Measurements from ENCODE around the gene MXD4.

Gene MXD4, protein sequence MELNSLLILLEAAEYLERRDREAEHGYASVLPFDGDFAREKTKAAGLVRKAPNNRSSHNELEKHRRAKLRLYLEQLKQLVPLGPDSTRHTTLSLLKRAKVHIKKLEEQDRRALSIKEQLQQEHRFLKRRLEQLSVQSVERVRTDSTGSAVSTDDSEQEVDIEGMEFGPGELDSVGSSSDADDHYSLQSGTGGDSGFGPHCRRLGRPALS

DNA sequence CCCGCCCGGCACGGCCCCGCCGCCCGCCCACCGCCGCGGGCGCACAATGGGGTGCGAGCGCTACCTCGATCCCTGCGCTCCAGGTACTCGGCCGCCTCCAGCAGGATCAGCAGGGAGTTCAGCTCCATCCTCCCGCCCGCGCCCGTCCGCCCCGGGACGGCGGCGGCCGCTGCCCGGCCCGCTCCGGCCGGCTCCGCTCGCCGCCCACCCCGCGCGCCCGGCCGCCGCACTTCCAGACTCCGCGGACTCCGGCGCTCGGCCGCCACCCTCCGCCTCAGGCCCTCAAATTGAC, at the start of gene MXD4:
MXD4 (minus strand) TSS at position 257 of the 292 bp plus-strand sequence; CDS start at position 128, 129 bp downstream.
- no peak for DNase-seq (ENCODE audit: extremely low read depth in 1 of 2, low read depth in 1 of 2)

DNA sequence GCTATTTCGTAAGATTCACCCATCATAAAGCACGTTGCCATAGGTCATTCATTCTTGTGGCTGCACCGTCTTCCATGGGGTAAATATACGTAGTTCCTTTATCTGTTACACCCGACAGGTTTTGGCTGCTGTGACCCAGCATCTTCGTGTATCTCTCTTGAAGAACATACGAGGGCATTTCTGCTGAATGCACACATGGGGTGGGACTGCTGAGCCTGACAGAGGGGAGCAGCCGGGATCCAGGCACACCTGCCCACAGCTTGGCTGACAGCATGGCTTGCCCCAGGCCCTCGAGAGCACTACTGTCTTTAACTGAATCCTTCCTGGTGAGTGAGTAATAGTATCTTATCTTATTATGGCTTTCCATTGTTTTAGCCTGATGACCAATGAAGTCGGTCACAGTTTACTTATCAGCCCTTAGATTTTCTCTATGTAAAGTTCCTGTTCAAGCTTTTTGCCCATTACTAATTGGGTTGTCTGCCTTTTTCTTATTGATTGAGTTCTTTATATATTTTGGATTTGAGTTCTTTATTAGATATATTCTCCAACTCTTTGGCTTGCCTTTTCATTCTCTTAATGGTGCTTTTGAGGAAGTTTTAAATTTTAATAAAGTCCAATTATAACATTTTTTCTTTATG, 45.0 kb upstream of the MXD4 start:
- no peak for DNase-seq (ENCODE audit: extremely low read depth in 1 of 2, low read depth in 1 of 2)

DNA sequence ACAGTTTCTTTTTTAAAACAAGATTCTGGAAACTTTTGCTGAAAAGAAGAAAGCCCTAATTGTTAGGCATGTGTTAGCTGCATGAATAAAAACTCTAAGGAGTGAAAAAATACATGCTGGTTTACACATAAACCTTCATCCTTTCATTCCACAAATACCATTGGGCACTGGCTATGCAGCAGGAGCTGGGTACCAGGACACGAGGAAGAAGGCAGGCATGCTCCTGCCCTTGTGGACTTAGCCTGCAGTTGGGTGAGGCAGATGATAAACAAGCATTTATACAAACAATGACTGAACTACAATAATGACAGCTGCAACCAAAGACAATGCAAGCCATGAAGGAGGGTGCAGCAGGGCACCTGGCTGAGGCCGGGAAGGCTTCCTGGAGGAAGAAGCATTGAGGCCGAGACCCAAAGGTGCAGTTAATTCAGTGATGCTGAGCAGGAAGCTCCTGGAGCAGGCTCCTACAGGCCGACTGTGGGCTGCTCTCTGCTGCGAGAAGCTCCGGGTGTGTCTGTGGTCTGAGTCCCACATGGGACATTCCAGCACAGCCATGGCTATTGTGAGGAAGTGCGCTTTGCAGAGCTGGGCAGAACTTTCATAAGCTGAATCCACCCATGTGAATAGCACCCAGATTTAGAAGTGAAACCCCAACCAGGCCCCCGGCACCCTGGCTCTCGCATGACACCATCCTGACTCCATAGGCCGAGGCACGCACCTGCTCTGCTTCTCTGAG, 44.0 kb upstream of the MXD4 start:
- no peak for DNase-seq (ENCODE audit: extremely low read depth in 1 of 2, low read depth in 1 of 2)

DNA sequence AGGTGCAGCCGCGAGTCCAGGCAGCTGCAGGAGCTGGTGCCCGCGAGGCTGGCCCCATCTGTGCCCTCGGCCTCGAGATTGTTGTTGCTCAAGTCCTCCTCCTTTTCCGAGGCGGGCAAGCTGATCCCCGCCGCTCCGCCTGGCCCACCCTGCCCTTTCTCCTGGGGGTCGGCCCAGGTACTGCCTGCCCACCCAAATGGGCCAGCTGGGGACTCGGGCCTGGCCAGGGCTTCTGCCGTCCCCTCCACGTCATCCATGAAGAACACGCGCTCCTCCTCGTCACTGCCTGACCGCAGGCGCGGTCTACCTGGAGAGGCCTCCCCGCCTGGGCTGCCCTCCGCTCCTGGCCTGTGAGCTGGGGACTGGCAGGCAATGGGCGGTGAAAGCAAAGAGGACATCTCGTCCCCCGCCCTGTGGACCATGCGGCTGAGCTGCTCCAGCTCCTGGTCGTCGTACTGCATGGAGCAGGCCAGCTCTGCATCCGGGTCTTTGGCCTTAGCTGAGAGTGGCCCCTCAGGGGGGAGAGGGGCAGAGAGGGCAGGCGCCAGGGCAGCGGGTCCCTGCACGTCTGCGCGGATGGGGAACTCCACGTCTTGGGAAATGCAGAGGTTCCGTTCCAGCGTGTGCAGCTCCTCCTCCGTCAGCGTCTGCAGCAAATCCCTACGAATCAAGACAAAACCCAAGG, 43.1 kb upstream of the MXD4 start:
- no peak for DNase-seq (ENCODE audit: extremely low read depth in 1 of 2, low read depth in 1 of 2)

DNA sequence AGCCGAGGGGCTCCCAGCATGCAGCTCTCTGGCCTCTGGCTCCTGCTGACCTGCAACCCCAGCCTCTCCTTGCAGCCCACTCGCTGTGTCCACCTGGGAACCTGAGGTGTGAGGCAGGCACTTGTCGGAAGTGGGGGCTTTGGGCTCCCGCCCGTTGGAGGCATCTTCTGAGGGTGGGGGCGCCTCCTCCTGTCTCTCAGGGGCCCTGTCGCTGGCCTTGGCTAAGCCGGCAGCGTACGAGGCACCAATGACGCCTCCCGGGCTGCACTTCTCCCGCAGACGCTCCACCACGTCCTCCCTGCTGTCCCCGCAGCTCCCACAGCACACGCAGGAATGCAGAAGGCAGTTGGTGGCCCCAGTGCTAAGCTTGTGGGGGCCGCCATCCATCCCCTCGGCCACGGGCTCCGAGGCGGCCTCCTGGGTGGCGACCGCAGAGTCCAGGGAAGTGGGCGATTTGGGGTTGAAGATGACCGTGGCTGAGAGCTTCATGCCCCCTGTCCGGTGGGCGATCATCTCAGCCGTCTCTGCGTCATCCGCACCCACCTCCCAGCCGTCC, 42.5 kb upstream of the MXD4 start:
- no peak for DNase-seq (ENCODE audit: extremely low read depth in 1 of 2, low read depth in 1 of 2)

DNA sequence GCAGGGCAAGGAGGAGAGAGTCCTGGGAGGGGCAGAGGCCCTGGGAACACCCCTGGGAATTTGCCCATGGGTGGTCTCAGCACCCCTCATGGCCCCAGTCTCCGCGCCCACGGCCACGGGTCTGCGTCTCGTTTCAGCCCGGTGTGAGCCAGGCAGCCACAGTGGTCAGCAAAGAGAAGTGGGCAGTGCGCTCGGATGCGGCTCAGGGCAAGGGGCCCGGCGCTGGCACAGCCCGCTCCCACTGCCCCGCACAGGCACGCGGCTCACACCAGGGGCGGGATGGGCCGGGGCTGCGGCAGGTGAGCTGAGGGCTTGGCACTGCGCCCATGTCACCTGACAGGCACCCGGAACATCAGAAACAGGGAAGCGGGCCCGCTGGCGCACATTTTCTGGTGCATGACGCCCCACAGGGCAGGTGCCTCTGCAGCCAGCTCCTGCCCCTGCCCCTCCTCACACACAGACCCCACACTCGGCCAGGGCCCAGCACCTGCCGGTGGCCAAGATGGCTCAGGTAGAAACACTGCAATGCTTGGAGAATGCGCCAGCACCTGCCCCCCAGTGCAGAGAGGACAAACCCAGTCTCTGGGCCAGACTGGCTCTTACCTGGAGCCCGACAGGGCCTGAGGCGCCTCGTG, 41.9 kb upstream of the MXD4 start:
- no peak for DNase-seq (ENCODE audit: extremely low read depth in 1 of 2, low read depth in 1 of 2)

DNA sequence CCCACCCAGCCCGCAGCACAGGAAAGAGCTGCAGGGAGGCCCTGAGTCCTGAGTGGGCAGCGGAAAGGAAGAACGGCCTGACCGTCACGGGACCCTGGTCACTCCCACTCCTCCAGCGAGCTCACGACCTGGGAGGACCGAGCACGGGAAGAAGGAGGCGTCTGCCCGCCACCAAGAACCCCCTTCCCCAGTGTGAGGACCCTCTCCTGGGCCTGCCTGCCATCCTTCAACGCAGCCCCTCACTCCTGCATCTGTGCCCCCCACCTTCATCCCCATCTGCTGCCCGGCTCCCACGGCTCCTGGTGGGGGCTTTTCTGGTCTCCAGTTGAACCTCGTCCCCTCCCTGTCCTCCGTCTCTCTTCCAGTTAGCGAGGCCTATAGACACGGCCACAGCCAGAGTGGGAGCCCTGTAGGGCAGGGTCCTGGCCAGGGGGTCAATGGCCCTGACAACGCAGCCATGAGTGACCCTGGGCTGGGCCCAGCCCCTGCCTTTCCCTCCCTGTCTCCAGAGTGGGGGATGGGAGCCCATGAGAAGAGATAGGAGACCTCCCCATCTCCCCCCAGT, 41.3 kb upstream of the MXD4 start:
- DNase-seq (ENCODE audit: extremely low read depth in 1 of 2, low read depth in 1 of 2), result no peak

DNA sequence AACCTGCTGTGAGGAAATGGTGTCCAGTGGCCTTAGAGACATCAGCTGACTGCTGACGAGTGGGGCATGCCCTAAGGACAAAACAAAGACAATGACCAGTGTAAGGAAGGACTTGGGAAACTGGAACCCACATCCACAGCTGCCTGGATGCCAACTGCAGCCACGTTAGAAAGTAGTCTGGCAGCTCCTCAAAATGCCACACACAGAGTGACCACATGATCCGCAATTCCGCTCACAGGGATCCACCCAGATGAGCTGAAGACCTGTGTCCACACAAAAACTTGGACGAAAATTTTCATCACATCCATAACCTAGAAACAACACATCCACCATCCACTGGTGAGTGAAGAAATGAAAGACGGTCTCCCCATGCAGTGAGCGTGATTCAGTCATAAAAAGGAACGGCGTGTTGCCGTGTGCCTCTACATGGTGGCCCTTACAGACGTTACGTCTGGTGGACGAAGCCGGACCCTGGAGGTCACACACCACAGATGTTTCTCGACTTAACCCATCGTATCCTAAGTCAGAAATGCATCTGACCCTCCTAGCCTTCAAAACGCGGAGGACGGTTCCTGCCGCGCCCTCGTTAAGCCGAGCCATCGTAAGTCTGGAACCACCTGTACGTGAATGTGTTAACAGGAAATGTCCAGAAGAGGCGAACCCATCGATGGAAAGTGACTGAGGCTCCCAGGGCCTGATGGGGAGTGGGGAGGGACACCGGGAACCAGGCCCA, 40.6 kb upstream of the MXD4 start:
- DNase-seq (ENCODE audit: extremely low read depth in 1 of 2, low read depth in 1 of 2), result no peak

DNA sequence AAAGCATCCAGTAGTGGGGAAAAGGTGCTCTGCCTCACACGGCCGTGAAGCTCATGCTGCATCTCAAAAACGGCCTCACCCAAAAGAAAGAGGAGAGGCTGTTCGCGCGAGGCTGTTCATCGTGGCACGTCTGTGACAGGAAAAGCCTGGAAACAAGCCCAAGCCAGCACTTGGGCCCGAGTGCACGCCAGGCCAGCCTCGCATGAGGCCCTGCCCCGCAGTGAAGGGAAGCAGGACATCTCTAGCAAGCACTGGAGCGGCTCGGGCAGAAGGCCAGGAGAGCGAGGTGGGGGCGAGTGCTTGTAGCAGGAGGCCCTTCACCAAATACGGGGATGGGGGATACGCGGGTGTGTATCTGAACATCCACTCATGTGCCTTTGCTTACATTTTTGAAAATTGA, 39.9 kb upstream of the MXD4 start:
- no peak for DNase-seq (ENCODE audit: extremely low read depth in 1 of 2, low read depth in 1 of 2)

DNA sequence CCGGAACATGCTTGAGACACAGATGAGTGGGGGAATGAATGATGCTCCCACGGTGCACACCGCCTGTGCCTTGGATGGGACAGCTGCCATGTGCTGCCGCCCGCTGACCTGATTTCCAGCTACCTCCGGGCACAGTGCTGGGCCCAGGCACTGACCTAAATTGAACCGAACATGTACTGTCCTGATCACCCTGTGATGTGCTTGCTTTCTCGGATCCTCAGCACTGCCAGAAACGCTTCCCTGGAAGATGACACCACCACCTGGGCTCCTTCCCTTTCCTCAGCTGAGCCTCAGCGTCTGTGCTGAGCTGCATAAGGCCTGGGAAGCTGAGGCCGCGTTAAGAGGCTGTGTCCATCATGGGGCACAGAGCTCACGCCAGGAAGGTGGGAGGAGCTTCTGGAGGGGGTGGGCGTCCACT, 39.3 kb upstream of the MXD4 start:
- DNase-seq (ENCODE audit: extremely low read depth in 1 of 2, low read depth in 1 of 2), result no peak

DNA sequence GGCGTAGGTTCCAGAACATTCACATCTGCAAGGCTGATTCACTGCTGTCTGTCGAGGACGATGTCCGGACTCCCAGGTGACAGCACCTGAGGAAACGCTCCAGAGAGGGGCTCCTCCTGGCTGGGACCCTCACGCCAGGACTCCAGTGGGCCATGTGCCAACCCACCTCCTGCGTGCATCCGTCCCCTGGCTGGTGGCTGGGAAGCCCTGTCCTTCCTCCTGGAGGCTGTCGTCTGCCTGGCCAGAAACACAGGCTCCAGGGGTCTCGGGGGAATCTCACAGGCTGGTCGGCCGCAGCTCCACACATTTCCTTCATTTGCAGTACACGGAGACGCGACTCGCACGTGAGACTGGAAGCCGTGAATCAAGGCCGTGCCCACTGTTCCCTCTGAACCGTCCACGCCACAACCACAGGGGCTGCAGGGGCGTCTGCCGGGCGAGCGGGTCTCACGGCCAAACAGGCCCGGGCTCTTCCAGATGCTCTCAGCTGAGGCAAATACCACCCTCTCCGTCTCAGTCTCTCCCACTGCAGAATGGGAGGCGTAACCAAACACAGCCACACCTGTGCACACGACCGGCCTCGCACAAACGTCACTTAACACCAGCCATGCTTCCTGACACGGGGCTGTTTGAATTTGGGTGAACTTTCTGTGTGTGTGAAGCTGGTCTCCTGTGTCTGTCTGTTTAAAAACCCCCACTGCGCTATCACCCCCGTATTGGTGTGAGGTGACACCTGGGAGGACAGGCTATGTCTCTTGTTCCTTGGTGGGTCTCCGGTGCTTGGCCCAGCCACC, 38.7 kb upstream of the MXD4 start:
- no peak for DNase-seq (ENCODE audit: extremely low read depth in 1 of 2, low read depth in 1 of 2)

DNA sequence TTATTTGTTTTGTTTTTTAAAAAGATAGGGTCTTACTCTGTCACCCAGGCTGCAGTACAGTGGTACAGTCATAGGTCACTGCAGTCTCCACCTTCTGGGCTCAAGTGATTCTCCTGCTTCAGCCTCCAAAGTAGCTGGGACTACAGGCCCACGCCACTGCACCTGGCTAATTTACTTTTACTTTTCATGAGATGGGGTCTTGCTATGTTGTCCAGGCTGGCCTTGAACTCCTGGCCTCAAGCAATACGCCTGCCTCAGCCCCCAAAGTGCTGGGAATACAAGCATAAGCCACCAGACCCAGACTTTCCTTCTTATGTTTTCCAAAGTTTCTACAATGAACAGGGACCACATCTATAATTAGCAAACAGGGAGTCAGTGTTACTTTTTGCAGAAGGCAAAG, 37.9 kb upstream of the MXD4 start:
- no peak for DNase-seq (ENCODE audit: extremely low read depth in 1 of 2, low read depth in 1 of 2)

DNA sequence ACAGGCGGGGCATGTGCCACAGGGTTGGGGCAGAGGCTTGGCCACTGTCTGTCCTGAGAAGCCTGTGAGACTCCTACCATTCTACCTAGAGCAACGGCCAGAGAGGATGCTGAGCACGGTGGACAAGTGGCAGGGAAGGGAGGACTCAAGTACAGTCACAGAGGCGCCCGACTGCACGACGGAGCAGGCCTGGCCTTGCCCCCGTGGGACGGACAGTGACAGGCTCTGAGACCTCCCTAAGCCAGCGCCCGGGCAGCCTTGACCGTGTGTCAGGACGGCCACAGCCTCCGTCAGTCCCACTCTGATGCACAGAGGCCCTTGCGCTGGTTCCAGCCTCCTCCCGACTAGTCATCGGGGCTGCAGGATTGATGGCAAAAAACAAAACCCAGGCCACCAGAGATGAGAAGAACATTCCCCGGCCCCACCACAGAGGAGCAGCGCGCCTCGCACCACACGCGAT, 36.7 kb upstream of the MXD4 start:
- DNase-seq (ENCODE audit: extremely low read depth in 1 of 2, low read depth in 1 of 2), result no peak

DNA sequence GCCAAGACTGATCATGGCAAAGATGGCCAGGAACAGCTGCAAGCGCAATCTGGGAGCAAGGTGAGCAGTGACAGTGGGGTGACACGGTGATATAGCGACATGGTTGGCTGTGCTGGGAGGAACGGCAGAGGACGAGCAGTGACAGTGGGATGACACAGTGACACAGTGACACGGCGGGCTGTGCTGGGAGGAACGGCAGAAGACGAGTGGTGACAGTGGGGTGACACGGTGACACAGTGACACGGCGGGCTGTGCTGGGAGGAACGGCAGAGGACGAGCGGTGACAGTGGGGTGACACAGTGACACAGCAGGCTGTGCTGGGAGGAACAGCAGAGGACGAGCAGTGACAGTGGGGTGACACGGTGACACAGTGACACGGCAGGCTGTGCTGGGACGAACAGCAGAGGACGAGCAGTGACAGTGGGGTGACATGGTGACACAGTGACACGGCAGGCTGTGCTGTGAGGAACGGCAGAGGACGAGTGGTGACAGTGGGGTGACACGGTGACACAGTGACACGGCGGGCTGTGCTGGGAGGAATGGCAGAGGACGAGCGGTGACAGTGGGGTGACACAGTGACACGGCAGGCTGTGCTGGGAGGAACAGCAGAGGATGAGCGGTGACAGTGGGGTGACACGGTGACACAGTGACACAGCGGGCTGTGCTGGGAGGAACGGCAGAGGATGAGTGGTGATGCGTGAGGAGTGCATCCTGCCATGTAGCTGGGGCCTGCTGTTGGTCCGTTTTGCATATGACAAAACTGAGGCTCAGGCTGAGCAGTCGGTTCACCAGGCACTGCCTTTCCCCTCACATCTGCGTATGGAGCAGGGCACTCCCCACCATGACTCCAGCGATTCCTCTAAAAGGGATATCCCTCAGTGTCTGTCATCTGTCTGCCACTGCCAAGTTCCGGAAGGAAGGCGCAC, 36.0 kb upstream of the MXD4 start:
- DNase-seq (ENCODE audit: extremely low read depth in 1 of 2, low read depth in 1 of 2), result no peak

DNA sequence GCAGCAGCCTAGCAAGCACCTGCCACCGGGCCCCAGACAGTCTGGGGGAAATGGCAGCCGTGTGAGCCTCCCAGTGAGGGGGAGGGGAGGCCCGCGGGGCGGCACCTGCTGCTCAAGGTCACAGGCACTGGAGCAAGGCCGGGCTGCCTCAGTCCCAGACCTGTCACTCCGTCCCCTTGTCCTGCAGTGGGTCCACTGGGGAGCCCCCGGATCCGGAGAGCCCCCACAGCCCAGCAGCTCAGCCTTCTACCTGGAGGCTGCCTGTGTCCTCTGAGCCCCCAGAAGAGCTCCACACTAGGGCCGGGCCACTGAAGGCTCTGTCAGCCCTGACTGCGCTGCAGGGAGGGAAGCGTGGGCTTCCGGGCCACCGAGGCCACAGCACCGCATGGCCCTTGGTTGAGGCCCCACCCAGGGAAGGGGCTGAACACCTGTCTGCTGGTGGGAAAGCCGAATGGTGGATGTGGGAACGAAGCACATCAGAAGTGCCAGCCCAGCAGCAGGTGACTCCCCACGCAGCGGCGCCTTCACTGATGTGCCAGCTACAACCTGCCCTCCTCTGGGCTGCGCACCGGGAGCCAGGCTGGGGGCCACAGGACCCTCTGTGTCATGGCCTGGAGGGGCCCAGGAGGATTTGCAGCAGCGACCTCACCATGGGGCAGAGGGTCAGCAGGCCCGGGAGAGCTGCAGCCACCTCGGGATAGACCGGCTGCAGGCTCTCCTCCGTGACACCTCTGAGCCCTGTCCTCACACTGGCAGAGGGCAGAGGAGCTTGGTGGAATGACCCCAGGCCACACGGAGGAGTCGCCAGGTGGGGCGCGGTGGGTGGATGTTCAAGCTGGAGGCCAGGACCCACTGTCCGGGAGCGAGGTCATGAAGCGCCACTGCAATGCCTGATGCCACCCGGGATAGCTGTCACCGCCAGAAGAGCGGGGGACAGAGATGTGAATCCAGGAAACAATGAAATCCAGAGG, 35.0 kb upstream of the MXD4 start:
- no peak for DNase-seq (ENCODE audit: extremely low read depth in 1 of 2, low read depth in 1 of 2)

DNA sequence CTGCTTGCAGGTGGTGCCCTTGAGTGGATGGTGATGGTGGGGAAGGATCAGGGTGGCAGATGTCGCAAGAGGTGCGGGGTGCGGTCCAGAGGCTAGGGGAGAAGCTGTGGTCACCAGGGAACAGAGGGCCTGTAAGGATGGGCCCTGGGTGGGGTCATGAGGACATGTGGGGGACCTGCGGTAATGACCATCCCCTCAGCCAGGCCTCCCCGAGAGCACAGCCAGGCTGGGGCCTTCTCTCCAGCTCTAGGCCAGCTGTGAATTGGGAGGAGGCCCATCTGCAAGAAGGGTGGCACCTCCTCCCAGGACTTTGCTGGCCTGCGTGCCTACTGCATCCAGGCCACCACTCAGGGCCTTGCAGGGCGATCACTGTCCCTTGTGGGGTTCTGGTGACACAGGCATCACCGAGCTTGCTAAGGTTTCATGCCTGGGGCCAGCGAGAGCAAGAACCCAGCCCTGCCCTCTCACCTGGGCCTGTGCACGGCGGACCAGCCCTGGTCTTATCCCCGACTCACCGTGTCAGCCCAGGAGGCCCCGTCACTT, 34.1 kb upstream of the MXD4 start:
- DNase-seq (ENCODE audit: extremely low read depth in 1 of 2, low read depth in 1 of 2), result no peak

DNA sequence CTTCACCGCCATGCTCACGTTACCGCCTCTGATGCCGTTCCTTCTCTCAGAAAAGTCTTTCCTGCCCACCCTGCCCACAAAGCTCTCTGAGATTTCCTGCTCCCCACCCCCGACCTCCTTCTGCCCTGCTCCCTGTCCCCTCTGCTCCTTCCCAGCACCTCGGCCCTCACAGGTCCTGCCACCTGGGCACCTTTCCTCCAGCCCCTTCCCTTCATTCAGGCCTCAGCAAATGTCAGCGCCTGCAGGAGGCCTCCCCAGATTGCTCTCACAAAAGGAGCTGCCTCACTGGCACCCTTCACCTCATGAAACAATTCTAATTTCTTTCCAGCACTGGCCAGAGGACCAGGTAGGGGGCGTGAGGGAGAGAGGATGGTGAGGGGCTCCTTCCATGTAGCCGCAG, 33.6 kb upstream of the MXD4 start:
- DNase-seq (ENCODE audit: extremely low read depth in 1 of 2, low read depth in 1 of 2), result no peak
